Panc1 (cell line): ENCODE data around the gene DDOST. TPM values are rescaled to one million over a fixed set of nuclear protein-coding genes. Genes with fewer than 3 reads are reported as not detected.

Experiments
- ATAC-seq: fragments of 200-7000 bp; cut with Tn5 transposase; 2 replicates; pipeline ENCODE4 v1.9.1; 2020; ENCODE audit warnings: mild to moderate bottlenecking, moderate library complexity
- BruUV-seq: library from RNA; stranded (reverse); fragments of 400-500 nt; replicated peaks from 2 replicates; lab custom pipeline; 2021; lab: Mats Ljungman, UMichigan
- CTCF ChIA-PET: fragments of 300-600 bp; sonication (Branson Sonifier 250); formaldehyde crosslinking; loops from one replicate; lab custom pipeline; 2022; ENCODE audit warnings: antibody characterized with exemption; lab: Charles Lee
- POLR2A ChIA-PET: fragments of 300-600 bp; sonication (Branson Sonifier 250); formaldehyde crosslinking; loops from one replicate; lab custom pipeline; 2022; ENCODE audit warnings: antibody characterized with exemption; lab: Charles Lee
- DNase-seq: peaks from one replicate; pipeline ENCODE4 v3.0.0-alpha.2; 2010; ENCODE audit warnings: low read depth, low spot score
- H3K27ac ChIP-seq: 2 replicates; pipeline ENCODE4 v1.5.1; 2011; ENCODE audit warnings: mild to moderate bottlenecking, low read length, inconsistent platforms
- H3K27me3 ChIP-seq: fragments of 200-500 bp; sonication (Bioruptor generic); 2 replicates; pipeline ENCODE4 v1.6.0; 2014; ENCODE audit warnings: low read length, inconsistent platforms; ENCODE audit not compliant: control insufficient read depth, insufficient read depth
- H3K36me3 ChIP-seq: fragments of 200-500 bp; sonication (Bioruptor generic); 2 replicates; pipeline ENCODE4 v1.5.1; 2014; ENCODE audit warnings: inconsistent platforms, mild to moderate bottlenecking, low read length, moderate library complexity; ENCODE audit not compliant: control insufficient read depth, insufficient read depth
- H3K4me1 ChIP-seq: 2 replicates; pipeline ENCODE4 v1.5.1; 2011; ENCODE audit warnings: inconsistent platforms, mild to moderate bottlenecking, low read length, moderate library complexity; ENCODE audit not compliant: control insufficient read depth, insufficient read depth
- H3K4me3 ChIP-seq, 2 experiments: 2 replicates each; pipeline ENCODE4 v1.5.1; 2011 to 2012; ENCODE audit warnings: low read depth in 2 of 2, low read length in 2 of 2, mild to moderate bottlenecking in 2 of 2, inconsistent platforms in 1 of 2, moderate library complexity in 1 of 2
- H3K9me3 ChIP-seq: fragments of 200-500 bp; sonication (Bioruptor generic); 2 replicates; pipeline ENCODE4 v1.5.1; 2014; ENCODE audit warnings: low read depth, mild to moderate bottlenecking, inconsistent platforms, low read length, moderate library complexity; ENCODE audit not compliant: control insufficient read depth, insufficient read depth
- CTCF ChIP-seq: fragments of 450-650 bp; IDR thresholded peaks from 2 replicates; pipeline ENCODE4 v1.5.1; 2017; ENCODE audit warnings: mild to moderate bottlenecking
- POLR2AphosphoS5 ChIP-seq: IDR thresholded peaks from 2 replicates; pipeline ENCODE4 v1.6.1; 2012; ENCODE audit warnings: mild to moderate bottlenecking, low read depth, low read length, moderate library complexity
- REST ChIP-seq, 2 experiments: IDR thresholded peaks; 2 replicates each; pipeline ENCODE4 v1.6.1; 2011 to 2012; ENCODE audit warnings: low read depth in 2 of 2, control low read depth in 1 of 2, low read length in 1 of 2, mild to moderate bottlenecking in 1 of 2, moderate library complexity in 1 of 2; ENCODE audit not compliant: insufficient read depth in 1 of 2
- SIN3A ChIP-seq: IDR thresholded peaks from 2 replicates; pipeline ENCODE4 v1.6.1; 2012; ENCODE audit warnings: low read depth, mild to moderate bottlenecking, low read length, moderate library complexity, borderline replicate concordance; ENCODE audit not compliant: insufficient read depth
- TCF7L2 ChIP-seq: IDR thresholded peaks from 2 replicates; pipeline ENCODE4 v1.6.1; 2011; ENCODE audit warnings: mild to moderate bottlenecking, low read depth, low read length, inconsistent platforms
- in situ Hi-C: cut with HindIII; loops from 2 replicates; pipeline ENCODE4 v1.10.0; 2016; ENCODE audit warnings: low sequenced_read_pairs, low pct_unique_long_range_greater_than_20kb
- intact Hi-C: fragments of 100-400 bp; cut with micrococcal nuclease; formaldehyde crosslinking; loops from one replicate; pipeline ENCODE4 v1.10.0; 2022; ENCODE audit not compliant: unreplicated experiment
- total RNA-seq: library from RNA; stranded (reverse); gene quantifications from one replicate; pipeline ENCODE4 v1.2.1, GENCODE V29; 2021; ENCODE audit not compliant: unreplicated experiment

DDOST gene
- total RNA-seq, 1 experiment from 2014 or later = 337 TPM

- Histone ChIP-seq H3K9me3 (no peaks in the 10 kb centered on the region), H3K4me3 (no peak overlapping the region), H3K4me1 (no peaks in the 10 kb centered on the region), H3K27ac (no peak overlapping the region), H3K27me3 (no peaks in the 10 kb centered on the region), H3K36me3 (no peaks in the 10 kb centered on the region)
- ATAC-seq (peak; percentile 85), DNase-seq (peak; percentile 38)
- no peak for TF ChIP-seq SIN3A
- peak; percentile 91 for TF ChIP-seq CTCF
- intact Hi-C loops (loop anchor here (1.0 kb wide), 2 partner anchors 65 to 118 kb away; no protein-coding TSS in a partner anchor), in situ Hi-C loops (no loop called here)
- ChIA-PET POLR2A (no interaction called here), CTCF (no interaction called here)
- no TSS peak for BruUV-seq
Observed at GRCh38 chr1:20640183-20640597, 21.0 kb downstream of the DDOST start.

- H3K4me1 ChIP-seq = peaks cover 15% of the 10 kb centered on the region
- DNase-seq = no peak
- no peaks in the 10 kb centered on the region; the same call in 1 of the 2 replicates for H3K36me3 ChIP-seq
- no peak overlapping the region for H3K27ac ChIP-seq
- no peak for TF ChIP-seq POLR2AphosphoS5
- no peak for TF ChIP-seq CTCF
- TF ChIP-seq SIN3A = no peak
- TF ChIP-seq REST (IDR thresholded peaks at IDR 0.05; ENCODE audit: insufficient read depth in 1 of 2, low read depth in 2 of 2, low read length in 1 of 2) = no peak
- no peak for TF ChIP-seq TCF7L2
- H3K4me3 ChIP-seq = no peak overlapping the region
- intact Hi-C loops = no loop called here
- H3K27me3 ChIP-seq = no peaks in the 10 kb centered on the region
- ChIA-PET POLR2A (no interaction called here), CTCF (no interaction called here)
- H3K9me3 ChIP-seq = no peaks in the 10 kb centered on the region
- ATAC-seq = no peak
- no TSS peak for BruUV-seq
- in situ Hi-C loops = no loop called here
Observed at GRCh38 chr1:20636785-20637347, 24.3 kb downstream of the DDOST start.
